ENCODE data around the gene PAPSS1.

Gene PAPSS1

DNA sequence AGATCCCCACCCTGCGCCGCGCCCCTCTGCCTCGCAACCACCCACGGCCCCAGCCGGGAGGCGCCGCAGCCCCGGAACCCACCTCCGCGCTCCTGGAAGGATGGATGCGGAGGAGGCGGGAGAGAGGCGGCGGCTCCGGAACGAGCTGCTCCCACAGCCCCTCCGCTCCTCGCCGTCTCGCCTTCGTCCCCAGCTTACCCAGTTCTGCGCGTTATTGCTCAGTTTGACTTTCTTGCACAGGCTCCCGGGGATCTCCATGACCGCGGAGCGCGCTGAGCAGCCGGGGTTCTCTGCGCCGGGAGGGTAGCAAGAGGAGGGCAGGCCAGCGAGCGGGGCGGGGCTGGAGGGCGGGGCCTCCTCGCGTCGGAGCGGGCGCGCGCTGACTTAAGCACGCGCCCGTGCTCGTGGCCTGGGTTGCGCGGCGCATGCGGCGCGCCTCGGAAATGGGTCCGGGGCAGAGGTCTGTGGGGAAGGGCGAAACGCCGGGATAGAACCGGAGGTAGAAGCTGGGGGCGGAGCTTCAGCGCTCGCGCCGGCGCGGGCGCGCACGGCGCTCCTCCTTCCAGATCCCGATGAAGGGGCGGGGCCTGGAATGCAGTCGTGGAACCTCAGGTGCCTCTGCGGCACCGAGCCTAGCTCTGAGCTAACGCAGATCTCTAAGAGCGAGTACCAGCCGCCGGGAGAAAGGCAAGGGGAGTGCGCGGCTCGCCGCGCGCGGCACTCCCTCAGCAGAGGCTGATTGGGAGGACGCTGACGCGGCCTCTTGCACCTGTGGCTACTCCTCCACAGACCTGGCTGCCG is at the start of gene PAPSS1:
PAPSS1 (minus strand) TSS at position 313 of the 801 bp plus-strand sequence; CDS start at position 258, 55 bp downstream.
- peak; percentile 89 for DNase-seq (ENCODE audit: extremely low read depth, low read depth)
- no peak for TF ChIP-seq CTCF (IDR thresholded peaks at IDR 0.05; ENCODE audit: low read depth, low read length, missing control alignments)
- peak within 1 kb of the TSS; percentile 88 for H3K4me3 ChIP-seq (replicated peaks; ENCODE audit: low read depth, low read length)

DNA sequence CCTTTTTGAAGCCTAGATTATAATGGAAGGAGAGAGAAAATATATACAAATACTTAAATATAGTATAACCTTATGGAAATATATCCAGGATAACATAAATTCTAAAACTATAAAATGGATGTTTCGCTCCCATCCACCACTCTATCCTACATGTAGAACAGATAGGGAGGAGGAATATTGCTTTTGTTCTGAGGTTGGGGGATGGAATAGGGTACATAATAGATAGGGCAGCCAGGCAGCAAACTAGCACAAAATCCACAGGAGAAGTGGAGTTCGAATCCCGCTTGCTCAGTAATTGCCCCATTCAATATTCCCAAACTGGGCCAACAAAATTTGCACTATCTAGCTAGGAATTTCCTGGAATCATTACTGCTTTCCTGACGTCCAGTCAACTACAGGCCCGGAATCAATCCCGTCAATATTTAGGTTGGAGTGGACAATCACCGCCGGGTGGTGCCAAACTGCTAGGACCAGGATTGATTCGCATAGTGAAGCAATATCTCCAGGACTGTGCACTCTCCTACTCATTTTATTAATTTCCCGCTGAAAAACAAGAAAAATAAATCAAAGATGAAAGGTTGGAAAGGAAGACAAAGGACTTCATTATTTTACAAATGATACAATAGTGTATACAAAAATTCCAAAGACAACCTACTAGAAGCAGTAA is 40.4 kb upstream of the PAPSS1 start:
- H3K4me3 ChIP-seq (replicated peaks; ENCODE audit: low read depth, low read length) = no peak overlapping the region
- no peak for DNase-seq (ENCODE audit: extremely low read depth, low read depth)
- TF ChIP-seq CTCF (IDR thresholded peaks at IDR 0.05; ENCODE audit: low read depth, low read length, missing control alignments) = peak; percentile 22

DNA sequence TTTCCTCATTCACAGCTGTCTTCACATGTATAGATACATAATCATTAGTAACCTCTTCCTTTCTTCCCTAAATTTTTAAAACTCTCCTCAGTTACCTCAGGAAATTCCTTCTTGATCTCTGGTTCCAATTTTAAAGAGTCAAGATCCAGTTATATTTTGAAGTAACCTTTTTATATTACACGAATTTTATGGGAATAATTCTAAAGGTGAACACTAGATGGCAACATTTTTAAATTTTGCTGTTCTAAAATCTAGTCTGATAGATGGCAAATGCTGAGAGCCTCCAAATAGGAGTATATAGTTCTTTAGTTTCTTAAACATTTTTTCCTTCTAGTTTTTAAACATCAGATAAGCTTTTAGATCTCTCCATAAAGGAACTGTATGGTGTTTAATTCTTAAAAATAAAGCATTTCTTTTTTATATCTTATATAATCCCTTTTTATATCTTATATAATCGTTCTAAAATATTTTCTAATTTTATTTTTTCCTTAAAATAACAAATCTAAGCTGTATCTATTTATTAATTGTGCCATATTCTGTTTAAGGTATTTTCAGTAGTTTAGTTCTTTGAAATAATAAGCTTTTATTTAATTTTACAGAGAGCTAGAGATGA is 37.9 kb upstream of the PAPSS1 start:
- no peak overlapping the region for H3K4me3 ChIP-seq (replicated peaks; ENCODE audit: low read depth, low read length)
- TF ChIP-seq CTCF (IDR thresholded peaks at IDR 0.05; ENCODE audit: low read depth, low read length, missing control alignments) = no peak
- DNase-seq (ENCODE audit: extremely low read depth, low read depth) = no peak

GRCh38 chr4:107757283-107757682 is 37.2 kb upstream of the PAPSS1 start:
- H3K4me3 ChIP-seq (replicated peaks; ENCODE audit: low read depth, low read length) = no peak overlapping the region
- TF ChIP-seq CTCF (IDR thresholded peaks at IDR 0.05; ENCODE audit: low read depth, low read length, missing control alignments) = no peak
- DNase-seq (ENCODE audit: extremely low read depth, low read depth) = no peak

- no peak for DNase-seq (ENCODE audit: extremely low read depth, low read depth)
- TF ChIP-seq CTCF (IDR thresholded peaks at IDR 0.05; ENCODE audit: low read depth, low read length, missing control alignments) = no peak
- no peak overlapping the region for H3K4me3 ChIP-seq (replicated peaks; ENCODE audit: low read depth, low read length)
Measured at GRCh38 chr4:107755841-107756356, 35.9 kb upstream of the PAPSS1 start.

DNA sequence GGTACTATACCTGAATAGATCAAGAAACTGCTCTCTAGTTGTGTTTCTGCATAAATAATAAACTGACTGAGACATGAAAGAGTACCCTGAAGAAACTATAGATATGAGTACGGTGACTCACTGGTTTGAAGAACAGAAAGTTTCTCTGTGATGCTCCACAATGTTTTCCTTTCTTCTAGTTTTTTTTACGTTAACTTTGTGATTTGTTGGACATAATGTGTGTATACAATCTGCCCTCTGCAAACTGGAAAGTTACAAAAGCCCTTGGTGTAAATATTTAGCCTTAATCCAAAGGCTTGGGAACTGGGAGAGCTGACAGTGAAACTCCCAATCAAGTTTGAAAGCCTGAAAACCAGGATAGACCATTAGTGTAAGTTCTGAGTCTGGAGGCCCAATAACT is 31.6 kb upstream of the PAPSS1 start:
- no peak for TF ChIP-seq CTCF (IDR thresholded peaks at IDR 0.05; ENCODE audit: low read depth, low read length, missing control alignments)
- DNase-seq (ENCODE audit: extremely low read depth, low read depth) = no peak
- H3K4me3 ChIP-seq (replicated peaks; ENCODE audit: low read depth, low read length) = no peak overlapping the region
